Fibroblast of mammary gland (primary cell): Measurements from ENCODE around the gene MORC1.

Experiments used
- DNase-seq: peaks from one replicate; pipeline ENCODE4 v3.0.0-alpha.2; 2010; ENCODE audit warnings: low read depth
- H3K4me3 ChIP-seq: 2 replicates; pipeline ENCODE4 v1.5.1; 2011; ENCODE audit warnings: low read depth, mild to moderate bottlenecking, low read length, moderate library complexity; ENCODE audit not compliant: control insufficient read depth
- TF ChIP-seq, protein P1 (sequence below): conservative IDR thresholded peaks from 2 replicates; pipeline ENCODE4 v1.5.1; 2011; ENCODE audit warnings: low read depth, low read length, inconsistent platforms; ENCODE audit not compliant: control insufficient read depth, insufficient read depth

MORC1 gene

DNA sequence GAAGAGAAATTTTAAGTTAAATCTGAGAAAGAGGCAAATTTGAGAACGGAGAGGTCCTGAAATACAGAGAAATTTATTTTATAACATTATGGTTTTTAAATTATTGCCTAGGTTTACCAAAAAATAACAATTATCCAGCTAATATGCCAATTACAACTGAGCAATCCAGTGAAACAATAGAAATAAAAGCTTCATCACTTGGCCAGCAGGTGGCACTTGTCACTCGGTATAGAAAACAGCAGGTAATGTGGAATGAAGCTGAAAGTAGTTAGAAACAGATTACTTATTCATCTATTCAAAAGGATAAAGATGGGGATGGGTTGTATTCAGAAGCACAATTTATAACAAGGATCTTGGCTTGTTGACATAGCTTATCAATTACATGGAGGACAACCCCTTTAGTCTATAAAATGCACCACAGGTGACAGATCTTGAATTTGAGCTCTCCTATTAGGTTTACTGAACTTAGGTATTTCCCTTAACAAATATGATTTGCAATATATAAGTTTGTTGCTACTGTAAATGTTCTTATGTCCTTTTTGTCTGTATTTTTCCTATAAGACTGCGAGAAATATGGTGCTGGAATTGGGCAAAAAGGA lies 94.2 kb downstream of the MORC1 start:
- TF ChIP-seq, protein P1, sequence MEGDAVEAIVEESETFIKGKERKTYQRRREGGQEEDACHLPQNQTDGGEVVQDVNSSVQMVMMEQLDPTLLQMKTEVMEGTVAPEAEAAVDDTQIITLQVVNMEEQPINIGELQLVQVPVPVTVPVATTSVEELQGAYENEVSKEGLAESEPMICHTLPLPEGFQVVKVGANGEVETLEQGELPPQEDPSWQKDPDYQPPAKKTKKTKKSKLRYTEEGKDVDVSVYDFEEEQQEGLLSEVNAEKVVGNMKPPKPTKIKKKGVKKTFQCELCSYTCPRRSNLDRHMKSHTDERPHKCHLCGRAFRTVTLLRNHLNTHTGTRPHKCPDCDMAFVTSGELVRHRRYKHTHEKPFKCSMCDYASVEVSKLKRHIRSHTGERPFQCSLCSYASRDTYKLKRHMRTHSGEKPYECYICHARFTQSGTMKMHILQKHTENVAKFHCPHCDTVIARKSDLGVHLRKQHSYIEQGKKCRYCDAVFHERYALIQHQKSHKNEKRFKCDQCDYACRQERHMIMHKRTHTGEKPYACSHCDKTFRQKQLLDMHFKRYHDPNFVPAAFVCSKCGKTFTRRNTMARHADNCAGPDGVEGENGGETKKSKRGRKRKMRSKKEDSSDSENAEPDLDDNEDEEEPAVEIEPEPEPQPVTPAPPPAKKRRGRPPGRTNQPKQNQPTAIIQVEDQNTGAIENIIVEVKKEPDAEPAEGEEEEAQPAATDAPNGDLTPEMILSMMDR, result peak; percentile 73
- peak; percentile 44 for DNase-seq
- H3K4me3 ChIP-seq, result no peak overlapping the region

DNA sequence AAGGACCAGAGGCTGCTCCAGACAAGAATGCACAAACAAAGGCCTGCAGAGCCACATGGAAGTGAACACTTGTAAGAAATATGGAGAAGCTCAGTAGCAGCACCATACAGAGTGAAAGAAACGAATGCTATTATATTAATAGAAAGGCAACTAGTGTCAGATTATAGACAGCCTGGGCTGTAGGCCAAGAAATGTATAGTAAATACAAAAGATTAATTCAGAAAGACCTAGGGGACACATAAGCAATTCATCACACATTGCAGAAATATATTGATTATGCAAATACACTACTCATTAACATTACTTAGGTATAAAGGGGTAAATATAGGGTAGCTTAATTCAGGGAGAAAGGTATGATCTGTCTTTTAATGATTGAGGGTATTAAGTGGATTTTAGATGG lies 94.8 kb downstream of the MORC1 start:
- no peak overlapping the region for H3K4me3 ChIP-seq
- TF ChIP-seq, protein P1, result no peak
- DNase-seq, result no peak

DNA sequence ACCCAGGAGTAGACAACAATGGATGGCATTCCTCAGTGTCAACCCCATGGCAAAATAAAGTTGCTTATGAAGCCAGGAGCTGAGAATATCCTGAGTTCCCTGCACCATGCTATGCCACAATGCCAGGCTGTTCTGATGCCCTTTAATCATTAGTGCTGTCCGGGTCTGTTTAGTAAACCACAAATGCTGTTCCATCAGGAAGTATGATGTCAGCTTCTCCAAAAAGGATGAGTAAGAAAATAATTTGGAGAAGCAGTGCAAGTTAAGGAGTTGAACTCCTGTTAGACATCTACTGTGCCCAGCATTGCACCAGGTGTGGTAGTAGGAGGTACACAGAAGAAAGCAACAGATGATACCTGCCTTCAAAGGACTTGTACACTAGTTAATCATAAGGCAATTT lies 96.4 kb downstream of the MORC1 start:
- no peak overlapping the region for H3K4me3 ChIP-seq
- TF ChIP-seq, protein P1, result no peak
- no peak for DNase-seq

DNA sequence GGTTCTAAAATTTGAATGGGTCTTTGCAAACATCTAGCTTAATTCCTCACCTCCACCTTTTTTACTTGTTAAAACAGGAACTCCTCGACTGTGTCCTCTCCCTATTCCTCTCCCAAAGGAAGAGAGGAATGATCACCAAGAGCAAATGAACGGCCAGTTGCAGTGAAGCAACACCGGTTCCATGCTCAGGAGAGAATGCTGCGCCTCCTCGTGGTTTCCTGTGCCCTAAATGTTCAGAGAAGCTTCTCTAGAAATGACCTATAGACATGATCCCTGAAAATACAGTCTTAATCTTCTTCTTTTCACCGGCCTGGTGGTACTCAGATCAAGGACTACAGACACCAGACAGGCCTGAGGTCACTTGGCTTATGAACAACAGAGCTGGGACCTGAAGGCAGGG lies 99.1 kb downstream of the MORC1 start:
- TF ChIP-seq, protein P1, result no peak
- no peak overlapping the region for H3K4me3 ChIP-seq
- no peak for DNase-seq

DNA sequence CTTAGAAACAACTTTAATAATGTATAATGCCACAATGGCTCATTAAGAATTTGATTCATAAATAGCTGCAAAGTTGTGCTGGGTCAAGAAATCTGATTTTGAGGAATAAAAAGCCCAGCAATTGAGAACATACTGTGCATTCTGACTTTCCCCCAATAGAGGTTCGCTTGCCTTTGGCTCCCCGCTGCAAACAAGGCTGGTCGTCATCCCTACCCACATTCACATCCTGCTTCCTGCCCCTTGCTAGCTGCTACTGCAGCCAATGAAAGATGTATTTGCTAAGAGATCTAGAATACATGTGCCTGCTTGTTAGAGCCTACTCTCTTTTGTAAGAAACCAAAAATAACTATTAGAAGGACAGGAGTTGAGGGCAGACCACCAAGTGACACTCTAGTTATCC lies 112.5 kb downstream of the MORC1 start:
- DNase-seq, result no peak
- TF ChIP-seq, protein P1, result no peak
- no peak overlapping the region for H3K4me3 ChIP-seq

DNA sequence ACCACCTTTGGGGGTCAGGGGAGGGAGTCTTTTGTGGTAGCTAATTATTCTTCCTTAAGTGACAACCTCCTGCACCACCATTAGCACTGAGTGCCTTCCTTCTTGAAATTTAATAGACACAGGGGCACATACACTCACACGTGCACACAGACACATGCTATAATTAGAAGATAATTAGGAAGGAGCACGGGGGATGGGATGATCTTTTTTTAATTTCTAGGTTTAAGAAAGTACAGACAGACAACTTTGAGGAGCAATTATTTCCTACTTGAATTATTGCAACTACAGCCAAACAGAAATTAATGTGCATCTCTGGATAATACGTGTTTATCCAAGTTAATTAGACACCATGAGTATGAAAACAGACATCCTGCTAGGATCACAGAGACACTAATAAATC lies 119.5 kb downstream of the MORC1 start:
- no peak for DNase-seq
- no peak overlapping the region for H3K4me3 ChIP-seq
- TF ChIP-seq, protein P1, result no peak

DNA sequence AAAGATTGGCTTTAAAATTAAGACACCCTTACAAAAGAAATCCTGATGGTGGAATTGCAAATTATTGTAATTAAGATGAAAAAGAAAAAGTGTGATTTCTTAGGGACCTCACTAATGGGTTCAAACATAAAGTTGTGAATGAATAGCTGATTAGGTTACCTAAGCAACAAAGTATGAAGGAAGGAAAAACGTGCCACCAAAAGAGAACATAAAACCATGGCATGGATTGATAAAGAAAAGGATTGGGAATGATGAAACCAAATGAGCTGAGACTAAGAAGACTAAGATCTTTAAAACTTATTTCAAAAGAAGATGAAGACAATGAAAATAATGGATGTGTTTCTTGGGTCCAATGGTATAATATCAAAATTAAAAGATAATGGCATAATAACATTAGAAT lies 132.1 kb downstream of the MORC1 start:
- no peak for DNase-seq
- TF ChIP-seq, protein P1, result no peak
- no peak overlapping the region for H3K4me3 ChIP-seq
